ENCODE data around the gene UGT1A9. TPM values are rescaled to one million over a fixed set of nuclear protein-coding genes. Genes with fewer than 3 reads are reported as not detected.

The UGT1A9 gene
- total and polyA plus RNA-seq, 7 experiments from 2014 or later: not detected

- Mint-ChIP-seq H3K4me1 (no peaks in the 10 kb centered on the region), H3K9me3 (peaks cover 0 to 10% (median 3%) of the 10 kb centered on the region in 11 donors), H3K36me3 (peaks cover 0 to 5% (median 0%) of the 10 kb centered on the region in 5 donors), H3K27ac (no peak overlapping the region), H3K4me3 (no peak overlapping the region), H3K27me3 (peaks cover 13 to 33% (median 19%) of the 10 kb centered on the region in 5 donors)
- intact Hi-C loops (cut with micrococcal nuclease): no loop called here
- H3K4me3 ChIP-seq (ENCODE audit: low read length): no peak overlapping the region
- no peaks in the 10 kb centered on the region for H3K36me3 ChIP-seq (ENCODE audit: control insufficient read depth in 2 of 3, insufficient read depth in 3 of 3, low read length in 3 of 3)
- ATAC-seq (no peak), DNase-seq (no peak)
- no peaks in the 10 kb centered on the region for H3K9me3 ChIP-seq (ENCODE audit: control insufficient read depth in 2 of 3, low read length in 3 of 3)
- peaks cover 0 to 7% of the 10 kb centered on the region in 2 donors for H3K27me3 ChIP-seq (ENCODE audit: control insufficient read depth in 2 of 2, insufficient read depth in 2 of 2, low read length in 2 of 2)
- no peak overlapping the region for H3K27ac ChIP-seq (ENCODE audit: low read depth, low read length)
- CTCF ChIA-PET: no interaction called here
- H3K4me1 ChIP-seq (ENCODE audit: control insufficient read depth in 2 of 2, insufficient read depth in 2 of 2, low read length in 2 of 2): no peaks in the 10 kb centered on the region
- POLR2A ChIA-PET: no interaction called here
Observed at GRCh38 chr2:233706720-233707119, 35.0 kb downstream of the UGT1A9 start.

GRCh38 chr2:233707940-233708644, 36.4 kb downstream of the UGT1A9 start:
- Histone ChIP-seq H3K36me3 (ENCODE audit: control insufficient read depth in 2 of 3, insufficient read depth in 3 of 3, low read length in 3 of 3) (no peaks in the 10 kb centered on the region), H3K4me3 (ENCODE audit: low read length) (no peak overlapping the region), H3K9me3 (ENCODE audit: control insufficient read depth in 2 of 3, low read length in 3 of 3) (no peaks in the 10 kb centered on the region), H3K27me3 (ENCODE audit: control insufficient read depth in 2 of 2, insufficient read depth in 2 of 2, low read length in 2 of 2) (peaks cover 0 to 7% of the 10 kb centered on the region in 2 donors), H3K27ac (ENCODE audit: low read depth, low read length) (no peak overlapping the region), H3K4me1 (ENCODE audit: control insufficient read depth in 2 of 2, insufficient read depth in 2 of 2, low read length in 2 of 2) (no peaks in the 10 kb centered on the region)
- Mint-ChIP-seq H3K36me3 (peaks cover 0 to 5% (median 0%) of the 10 kb centered on the region in 5 donors), H3K27me3 (peaks cover 13 to 31% (median 25%) of the 10 kb centered on the region in 5 donors), H3K27ac (no peak overlapping the region), H3K4me1 (no peaks in the 10 kb centered on the region), H3K9me3 (peaks cover 0 to 10% (median 3%) of the 10 kb centered on the region in 11 donors), H3K4me3 (no peak overlapping the region)
- ATAC-seq (no peak), DNase-seq (no peak)
- POLR2A ChIA-PET: no interaction called here
- CTCF ChIA-PET: no interaction called here
- intact Hi-C loops (cut with micrococcal nuclease): no loop called here

GRCh38 chr2:233708942-233709341, 37.2 kb downstream of the UGT1A9 start:
- peaks cover 20 to 36% (median 25%) of the 10 kb centered on the region in 5 donors for H3K27me3 Mint-ChIP-seq
- intact Hi-C loops (cut with micrococcal nuclease): no loop called here
- DNase-seq (no peak), ATAC-seq (no peak)
- Histone ChIP-seq H3K4me3 (ENCODE audit: low read length) (no peak overlapping the region), H3K27me3 (ENCODE audit: control insufficient read depth in 2 of 2, insufficient read depth in 2 of 2, low read length in 2 of 2) (peaks cover 0 to 7% of the 10 kb centered on the region in 2 donors), H3K27ac (ENCODE audit: low read depth, low read length) (no peak overlapping the region), H3K4me1 (ENCODE audit: control insufficient read depth in 2 of 2, insufficient read depth in 2 of 2, low read length in 2 of 2) (no peaks in the 10 kb centered on the region), H3K9me3 (ENCODE audit: control insufficient read depth in 2 of 3, low read length in 3 of 3) (no peaks in the 10 kb centered on the region), H3K36me3 (ENCODE audit: control insufficient read depth in 2 of 3, insufficient read depth in 3 of 3, low read length in 3 of 3) (no peaks in the 10 kb centered on the region)
- CTCF ChIA-PET: no interaction called here
- H3K9me3 Mint-ChIP-seq: peaks cover 0 to 8% (median 3%) of the 10 kb centered on the region in 11 donors
- POLR2A ChIA-PET: no interaction called here
- no peak overlapping the region for H3K4me3 Mint-ChIP-seq
- no peak overlapping the region for H3K27ac Mint-ChIP-seq
- H3K4me1 Mint-ChIP-seq: peaks cover 0 to 4% (median 0%) of the 10 kb centered on the region in 7 donors
- peaks cover 0 to 4% (median 0%) of the 10 kb centered on the region in 5 donors for H3K36me3 Mint-ChIP-seq

GRCh38 chr2:233711312-233712008, 39.8 kb downstream of the UGT1A9 start:
- intact Hi-C loops (cut with micrococcal nuclease): loop anchor here (2.0 to 5.0 kb wide), 7 partner anchors 145 to 1105 kb away; partner anchors contain the start of genes ATG16L1 (in 1 of the 2) and USP40 (in 1 of the 2)
- peaks cover 0 to 5% (median 0%) of the 10 kb centered on the region in 7 donors for H3K4me1 Mint-ChIP-seq
- H3K36me3 ChIP-seq (ENCODE audit: control insufficient read depth in 2 of 3, insufficient read depth in 3 of 3, low read length in 3 of 3): no peaks in the 10 kb centered on the region
- H3K9me3 ChIP-seq (ENCODE audit: control insufficient read depth in 2 of 3, low read length in 3 of 3): no peaks in the 10 kb centered on the region
- no peaks in the 10 kb centered on the region for H3K36me3 Mint-ChIP-seq
- no peak overlapping the region for H3K4me3 Mint-ChIP-seq
- DNase-seq (peak; percentile 16 to 66 (median 48)), ATAC-seq (peak; percentile 75)
- peaks cover 21 to 40% (median 23%) of the 10 kb centered on the region in 5 donors for H3K27me3 Mint-ChIP-seq
- no peaks in the 10 kb centered on the region for H3K9me3 Mint-ChIP-seq
- POLR2A ChIA-PET: no interaction called here
- no peaks in the 10 kb centered on the region for H3K4me1 ChIP-seq (ENCODE audit: control insufficient read depth in 2 of 2, insufficient read depth in 2 of 2, low read length in 2 of 2)
- H3K27ac Mint-ChIP-seq: peak overlapping the region in 1 of 9 donors; percentile 17
- no peak overlapping the region for H3K27ac ChIP-seq (ENCODE audit: low read depth, low read length)
- no peak overlapping the region for H3K4me3 ChIP-seq (ENCODE audit: low read length)
- CTCF ChIA-PET: interaction anchor here (1.1 to 1.7 kb wide), 3 partner anchors 80 to 791 kb away, joined by 3 to 5 read pairs (median 3); no protein-coding TSS in a partner anchor
- H3K27me3 ChIP-seq (ENCODE audit: control insufficient read depth in 2 of 2, insufficient read depth in 2 of 2, low read length in 2 of 2): peaks cover 0 to 6% of the 10 kb centered on the region in 2 donors

GRCh38 chr2:233712611-233713261, 41.0 kb downstream of the UGT1A9 start, which contains the start of gene UGT1A5:
Gene UGT1A5 (plus strand): TSS chr2:233712907. CDS start chr2:233712992, 85 bp downstream.
- Mint-ChIP-seq H3K4me3 (no peak within 1 kb of the TSS), H3K9me3 (no peaks in the 10 kb centered on the region), H3K27ac (no peak within 1 kb of the TSS), H3K36me3 (no peaks in the 10 kb centered on the region), H3K27me3 (peaks cover 15 to 44% (median 36%) of the 10 kb centered on the region in 5 donors), H3K4me1 (peaks cover 0 to 5% (median 0%) of the 10 kb centered on the region in 7 donors)
- POLR2A ChIA-PET: no interaction called here
- CTCF ChIA-PET: interaction anchor here (1.3 kb wide), 1 partner anchor 788 kb away, joined by 3 read pairs; no protein-coding TSS in a partner anchor
- ATAC-seq (no peak), DNase-seq (no peak)
- intact Hi-C loops (cut with micrococcal nuclease): loop anchor here in 1 of 2 donors (5.0 kb wide), 4 partner anchors 310 to 860 kb away; partner anchors contain the start of gene ATG16L1
- Histone ChIP-seq H3K4me1 (ENCODE audit: control insufficient read depth in 2 of 2, insufficient read depth in 2 of 2, low read length in 2 of 2) (no peaks in the 10 kb centered on the region), H3K36me3 (ENCODE audit: control insufficient read depth in 2 of 3, insufficient read depth in 3 of 3, low read length in 3 of 3) (no peaks in the 10 kb centered on the region), H3K9me3 (ENCODE audit: control insufficient read depth in 2 of 3, low read length in 3 of 3) (no peaks in the 10 kb centered on the region), H3K27ac (ENCODE audit: low read depth, low read length) (no peak within 1 kb of the TSS), H3K27me3 (ENCODE audit: control insufficient read depth in 2 of 2, insufficient read depth in 2 of 2, low read length in 2 of 2) (peaks cover 0 to 6% of the 10 kb centered on the region in 2 donors), H3K4me3 (ENCODE audit: low read length) (no peak within 1 kb of the TSS)

GRCh38 chr2:233713262-233713615, 41.5 kb downstream of the UGT1A9 start:
- peaks cover 15 to 46% (median 40%) of the 10 kb centered on the region in 5 donors for H3K27me3 Mint-ChIP-seq
- Histone ChIP-seq H3K27ac (ENCODE audit: low read depth, low read length) (no peak overlapping the region), H3K4me1 (ENCODE audit: control insufficient read depth in 2 of 2, insufficient read depth in 2 of 2, low read length in 2 of 2) (no peaks in the 10 kb centered on the region), H3K4me3 (ENCODE audit: low read length) (no peak overlapping the region), H3K27me3 (ENCODE audit: control insufficient read depth in 2 of 2, insufficient read depth in 2 of 2, low read length in 2 of 2) (peaks cover 0 to 3% of the 10 kb centered on the region in 2 donors), H3K36me3 (ENCODE audit: control insufficient read depth in 2 of 3, insufficient read depth in 3 of 3, low read length in 3 of 3) (no peaks in the 10 kb centered on the region), H3K9me3 (ENCODE audit: control insufficient read depth in 2 of 3, low read length in 3 of 3) (no peaks in the 10 kb centered on the region)
- DNase-seq: no peak
- H3K27ac Mint-ChIP-seq: no peak overlapping the region
- peaks cover 0 to 5% (median 0%) of the 10 kb centered on the region in 7 donors for H3K4me1 Mint-ChIP-seq
- H3K9me3 Mint-ChIP-seq: no peaks in the 10 kb centered on the region
- no peaks in the 10 kb centered on the region for H3K36me3 Mint-ChIP-seq
- POLR2A ChIA-PET: no interaction called here
- intact Hi-C loops (cut with micrococcal nuclease): loop anchor here in 1 of 2 donors (5.0 kb wide), 4 partner anchors 311 to 861 kb away; partner anchors contain the start of gene ATG16L1
- ATAC-seq: no peak
- H3K4me3 Mint-ChIP-seq: no peak overlapping the region
- CTCF ChIA-PET: no interaction called here

Data from naive thymus-derived CD4-positive, alpha-beta T cell (primary cell).